ENCODE results near the gene C1R. TPM values are rescaled to one million over a fixed set of nuclear protein-coding genes. Genes with fewer than 3 reads are reported as not detected.
A peak's percentile ranks its signal among the peaks of the same experiment; 100 is the strongest.

C1R gene
- total RNA-seq, 1 donor from 2014 or later = 143 TPM

- TF ChIP-seq CTCF (IDR thresholded peaks at IDR 0.05; ENCODE audit: borderline replicate concordance) = no peak
- Histone ChIP-seq H3K4me1 (peaks cover 20% of the 10 kb centered on the region), H3K36me3 (peaks cover 7% of the 10 kb centered on the region), H3K4me3 (no peak overlapping the region), H3K27me3 (ENCODE audit: low read depth) (no peaks in the 10 kb centered on the region), H3K27ac (replicated peaks) (peak overlapping the region; percentile 60), H3K9me3 (replicated peaks) (no peaks in the 10 kb centered on the region)
- intact Hi-C loops (cut with micrococcal nuclease) = no loop called here
- peak; percentile 48 for DNase-seq
Measured at GRCh38 chr12:7068240-7068993, 23.8 kb downstream of the C1R start.

- Histone ChIP-seq H3K36me3 (peaks cover 7% of the 10 kb centered on the region), H3K9me3 (replicated peaks) (no peaks in the 10 kb centered on the region), H3K27ac (replicated peaks) (no peak overlapping the region), H3K4me1 (peaks cover 20% of the 10 kb centered on the region), H3K27me3 (ENCODE audit: low read depth) (no peaks in the 10 kb centered on the region), H3K4me3 (no peak overlapping the region)
- TF ChIP-seq CTCF (IDR thresholded peaks at IDR 0.05; ENCODE audit: borderline replicate concordance) = no peak
- DNase-seq = no peak
- intact Hi-C loops (cut with micrococcal nuclease) = no loop called here
Measured at GRCh38 chr12:7067096-7067495, 25.1 kb downstream of the C1R start.

GRCh38 chr12:7066596-7066995 is 25.6 kb downstream of the C1R start:
- intact Hi-C loops (cut with micrococcal nuclease) = no loop called here
- H3K27me3 ChIP-seq (ENCODE audit: low read depth) = no peaks in the 10 kb centered on the region
- H3K27ac ChIP-seq (replicated peaks) = no peak overlapping the region
- H3K4me3 ChIP-seq = no peak overlapping the region
- peaks cover 20% of the 10 kb centered on the region for H3K4me1 ChIP-seq
- H3K36me3 ChIP-seq = peaks cover 7% of the 10 kb centered on the region
- no peaks in the 10 kb centered on the region for H3K9me3 ChIP-seq (replicated peaks)
- DNase-seq = no peak
- TF ChIP-seq CTCF (IDR thresholded peaks at IDR 0.05; ENCODE audit: borderline replicate concordance) = no peak

- Histone ChIP-seq H3K27ac (replicated peaks) (no peak overlapping the region), H3K9me3 (replicated peaks) (no peaks in the 10 kb centered on the region), H3K27me3 (ENCODE audit: low read depth) (no peaks in the 10 kb centered on the region), H3K4me1 (peaks cover 31% of the 10 kb centered on the region), H3K4me3 (no peak overlapping the region), H3K36me3 (peaks cover 7% of the 10 kb centered on the region)
- no peak for TF ChIP-seq CTCF (IDR thresholded peaks at IDR 0.05; ENCODE audit: borderline replicate concordance)
- intact Hi-C loops (cut with micrococcal nuclease) = no loop called here
- DNase-seq = no peak
Measured at GRCh38 chr12:7065073-7065623, 27.1 kb downstream of the C1R start.

- intact Hi-C loops (cut with micrococcal nuclease) = loop anchor here (5.0 kb wide), 1 partner anchor 43 kb away; the partner anchor contains the start of gene C1RL
- DNase-seq = no peak
- no peaks in the 10 kb centered on the region for H3K9me3 ChIP-seq (replicated peaks)
- H3K4me3 ChIP-seq = peak overlapping the region; percentile 5
- H3K36me3 ChIP-seq = peaks cover 7% of the 10 kb centered on the region
- TF ChIP-seq CTCF (IDR thresholded peaks at IDR 0.05; ENCODE audit: borderline replicate concordance) = no peak
- H3K27ac ChIP-seq (replicated peaks) = no peak overlapping the region
- no peaks in the 10 kb centered on the region for H3K27me3 ChIP-seq (ENCODE audit: low read depth)
- H3K4me1 ChIP-seq = peaks cover 35% of the 10 kb centered on the region
Measured at GRCh38 chr12:7064516-7064915, 27.7 kb downstream of the C1R start.
